ENCODE results near the gene TCTN2.

- TF ChIP-seq, protein P1, sequence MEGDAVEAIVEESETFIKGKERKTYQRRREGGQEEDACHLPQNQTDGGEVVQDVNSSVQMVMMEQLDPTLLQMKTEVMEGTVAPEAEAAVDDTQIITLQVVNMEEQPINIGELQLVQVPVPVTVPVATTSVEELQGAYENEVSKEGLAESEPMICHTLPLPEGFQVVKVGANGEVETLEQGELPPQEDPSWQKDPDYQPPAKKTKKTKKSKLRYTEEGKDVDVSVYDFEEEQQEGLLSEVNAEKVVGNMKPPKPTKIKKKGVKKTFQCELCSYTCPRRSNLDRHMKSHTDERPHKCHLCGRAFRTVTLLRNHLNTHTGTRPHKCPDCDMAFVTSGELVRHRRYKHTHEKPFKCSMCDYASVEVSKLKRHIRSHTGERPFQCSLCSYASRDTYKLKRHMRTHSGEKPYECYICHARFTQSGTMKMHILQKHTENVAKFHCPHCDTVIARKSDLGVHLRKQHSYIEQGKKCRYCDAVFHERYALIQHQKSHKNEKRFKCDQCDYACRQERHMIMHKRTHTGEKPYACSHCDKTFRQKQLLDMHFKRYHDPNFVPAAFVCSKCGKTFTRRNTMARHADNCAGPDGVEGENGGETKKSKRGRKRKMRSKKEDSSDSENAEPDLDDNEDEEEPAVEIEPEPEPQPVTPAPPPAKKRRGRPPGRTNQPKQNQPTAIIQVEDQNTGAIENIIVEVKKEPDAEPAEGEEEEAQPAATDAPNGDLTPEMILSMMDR (conservative IDR thresholded peaks at IDR 0.05; ENCODE audit: low read length), result no peak
- no peak for TF ChIP-seq EZH2phosphoT487 (IDR thresholded peaks at IDR 0.05; ENCODE audit: borderline replicate concordance, low read depth, low read length)
Observed at GRCh38 chr12:123645380-123645779, 25.5 kb upstream of the TCTN2 start.
